H1 (cell line): ENCODE data around the gene SEMA3F. TPM values are rescaled to one million over a fixed set of nuclear protein-coding genes. Genes with fewer than 3 reads are reported as not detected.

Experiments
- KDM1A ChIP-seq: fragments of 200-600, 300-600 bp; sonication (generic); IDR thresholded peaks from 2 replicates; pipeline ENCODE4 v1.7.1; 2016; ENCODE audit warnings: mild to moderate bottlenecking, low read length, borderline replicate concordance
- TAF1 ChIP-seq: IDR thresholded peaks from 2 replicates; pipeline ENCODE4 v1.6.1; 2011; ENCODE audit warnings: mild to moderate bottlenecking, low read depth, low read length
- polyA plus RNA-seq, 7 experiments: library from polyadenylated mRNA; depleted of rRNA in 3 of 7; stranded (reverse) in 5 of 7; unstranded in 2 of 7; fragments of >200 nt in 5 of 7; fragments of 200-250 nt in 2 of 7; gene quantifications; 1 replicate in 5 of 7; 2 replicates in 1 of 7; 4 replicates in 1 of 7; pipeline versions ENCODE4 v1.2.1 to v1.2.3, GENCODE V29; 2011 to 2013; ENCODE audit warnings: missing spikeins in 2 of 7, mixed read lengths in 2 of 7
- total RNA-seq: library from RNA; stranded (reverse); fragmentation: NEBNext Ultra II Directional; extraction: Animal tissue kit (Norgen Biotek cat#: 25700); gene quantifications from 2 replicates; pipeline ENCODE4 v1.2.1, GENCODE V29; 2021
- TF ChIP-seq, protein P1 (sequence below), 3 experiments: IDR thresholded peaks; 1 replicate in 2 of 3; 2 replicates in 1 of 3; pipeline versions ENCODE4 v1.5.1 to v1.6.1; 2011; ENCODE audit warnings: low read length in 3 of 3, mild to moderate bottlenecking in 3 of 3, inconsistent platforms in 2 of 3, low read depth in 1 of 3, moderate library complexity in 1 of 3; ENCODE audit not compliant: insufficient read depth in 1 of 3; ENCODE audit errors: control extremely low read depth in 1 of 3

SEMA3F gene
- total and polyA plus RNA-seq, 2 of the 8 experiments (the other 6 are each of a cell fraction or from before 2014, with no cell fraction given): 20.3 to 37.0 TPM

DNA sequence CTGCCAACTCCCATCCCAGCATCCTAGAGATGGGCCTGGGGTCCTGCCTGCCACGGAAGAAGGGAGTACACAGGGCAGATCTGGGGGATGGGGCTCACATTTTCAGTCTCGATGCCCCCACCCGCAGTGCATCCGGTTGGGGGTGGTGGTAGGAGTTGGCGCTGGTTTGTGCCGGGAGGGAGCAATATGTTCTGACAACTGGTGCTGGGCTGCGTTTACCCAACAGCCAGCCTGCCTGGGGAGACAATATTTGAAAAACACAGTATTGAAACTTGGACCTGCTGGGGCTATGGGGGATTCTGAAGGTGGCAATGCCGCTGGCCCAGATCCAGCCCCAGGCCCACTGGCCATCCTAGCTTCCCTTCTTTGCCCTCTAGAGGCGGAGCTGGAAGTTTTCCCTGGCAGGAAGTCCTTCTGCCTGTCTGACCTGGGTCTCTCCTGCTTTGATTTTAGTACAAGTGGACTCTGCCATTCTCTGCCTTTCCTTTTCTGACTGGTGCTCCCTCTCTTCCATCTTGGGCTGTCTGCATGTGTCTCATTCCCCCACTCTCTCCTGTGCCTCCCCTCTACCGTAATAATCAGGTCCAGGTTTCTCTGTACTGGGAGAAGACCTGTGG, 3.5 kb downstream of the SEMA3F start (continued):
- TF ChIP-seq, protein P1, sequence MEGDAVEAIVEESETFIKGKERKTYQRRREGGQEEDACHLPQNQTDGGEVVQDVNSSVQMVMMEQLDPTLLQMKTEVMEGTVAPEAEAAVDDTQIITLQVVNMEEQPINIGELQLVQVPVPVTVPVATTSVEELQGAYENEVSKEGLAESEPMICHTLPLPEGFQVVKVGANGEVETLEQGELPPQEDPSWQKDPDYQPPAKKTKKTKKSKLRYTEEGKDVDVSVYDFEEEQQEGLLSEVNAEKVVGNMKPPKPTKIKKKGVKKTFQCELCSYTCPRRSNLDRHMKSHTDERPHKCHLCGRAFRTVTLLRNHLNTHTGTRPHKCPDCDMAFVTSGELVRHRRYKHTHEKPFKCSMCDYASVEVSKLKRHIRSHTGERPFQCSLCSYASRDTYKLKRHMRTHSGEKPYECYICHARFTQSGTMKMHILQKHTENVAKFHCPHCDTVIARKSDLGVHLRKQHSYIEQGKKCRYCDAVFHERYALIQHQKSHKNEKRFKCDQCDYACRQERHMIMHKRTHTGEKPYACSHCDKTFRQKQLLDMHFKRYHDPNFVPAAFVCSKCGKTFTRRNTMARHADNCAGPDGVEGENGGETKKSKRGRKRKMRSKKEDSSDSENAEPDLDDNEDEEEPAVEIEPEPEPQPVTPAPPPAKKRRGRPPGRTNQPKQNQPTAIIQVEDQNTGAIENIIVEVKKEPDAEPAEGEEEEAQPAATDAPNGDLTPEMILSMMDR (IDR thresholded peaks at IDR 0.05; ENCODE audit: control extremely low read depth in 1 of 3, insufficient read depth in 1 of 3, low read depth in 1 of 3, low read length in 3 of 3): peak in 1 of 3 experiments; percentile 10; a peak in 1 of 4 replicates
- no peak for TF ChIP-seq TAF1
- TF ChIP-seq KDM1A: peak; percentile 98
